Head of caudate nucleus (tissue), 42 donors: ENCODE results near the gene SLC25A43.
"Not testable (repeated sequence)": the region's sequence is repeated elsewhere in the genome, so short reads cannot be mapped to it uniquely, and the experiment has no call there.

Experiments used
- DNase-seq, 42 donors: peaks; one replicate each; pipeline versions ENCODE4 v3.0.0 to v3.0.0-alpha.2; 2020 to 2021; ENCODE audit warnings: mixed read lengths in 7 of 42
- intact Hi-C: fragments of 100-400 bp; cut with DNase I; formaldehyde crosslinking; loops from one replicate; pipeline ENCODE4 v1.15.0; 2022

Gene SLC25A43

GRCh38 chrX:119459181-119459580 is 60.0 kb downstream of the SLC25A43 start:
- no peak for DNase-seq
- intact Hi-C loops: no loop called here

- intact Hi-C loops: no loop called here
- DNase-seq: no peak
Observed at GRCh38 chrX:119465555-119465954, 66.4 kb downstream of the SLC25A43 start.

GRCh38 chrX:119466970-119467369 is 67.8 kb downstream of the SLC25A43 start:
- intact Hi-C loops: no loop called here

GRCh38 chrX:119467433-119467832 is 68.3 kb downstream of the SLC25A43 start:
- intact Hi-C loops: no loop called here
- no peak for DNase-seq

More at GRCh38 chrX:119466970-119467369, 67.8 kb downstream of the SLC25A43 start:
- no peak for DNase-seq

DNA sequence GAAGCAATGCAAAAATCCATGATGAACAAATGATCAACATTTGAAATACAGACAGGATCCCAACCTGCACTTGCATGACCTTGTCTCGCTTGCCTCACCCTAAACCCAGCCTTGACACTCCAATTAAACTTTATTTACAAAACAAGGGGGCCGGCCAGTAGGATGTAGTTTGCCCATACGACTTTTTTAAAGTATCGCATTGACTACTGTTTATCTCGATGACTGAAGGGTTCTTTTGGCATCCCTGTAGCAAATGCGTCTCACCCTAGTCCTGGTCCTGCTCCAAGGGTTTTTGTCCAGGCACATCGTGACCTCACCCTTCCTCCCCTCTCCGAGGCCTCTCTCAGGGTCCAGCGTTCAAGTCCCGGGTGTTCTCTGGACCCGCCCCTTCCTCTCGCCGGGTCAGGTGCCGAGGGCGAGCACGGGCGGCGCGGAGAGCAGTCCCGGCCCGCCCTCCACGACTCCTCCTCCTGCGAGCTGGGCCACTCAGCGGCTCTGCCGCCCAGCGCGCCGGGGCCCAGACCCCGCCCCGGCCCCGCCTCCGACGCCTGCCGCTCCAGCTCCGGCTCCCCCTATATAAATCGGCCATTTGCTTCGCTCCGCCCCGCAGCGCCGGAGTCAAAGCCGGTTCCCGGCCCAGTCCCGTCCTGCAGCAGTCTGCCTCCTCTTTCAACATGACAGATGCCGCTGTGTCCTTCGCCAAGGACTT is 68.9 kb downstream of the SLC25A43 start, which contains the start of gene SLC25A5:
TSS of gene SLC25A5 (plus strand) at position 603 of the 709 bp plus-strand sequence. CDS start at position 675, 72 bp downstream.
- intact Hi-C loops: no loop called here
- DNase-seq: peak; percentile 46 to 94 (median 85)

GRCh38 chrX:119468551-119469312 is 69.6 kb downstream of the SLC25A43 start:
- DNase-seq: peak; percentile 61 to 92 (median 84)
- intact Hi-C loops: no loop called here

- no peak for DNase-seq
- intact Hi-C loops: no loop called here
Observed at GRCh38 chrX:119469313-119469635, 70.1 kb downstream of the SLC25A43 start.

GRCh38 chrX:119474615-119475388 is 75.7 kb downstream of the SLC25A43 start:
- intact Hi-C loops: no loop called here
- no peak for DNase-seq

DNA sequence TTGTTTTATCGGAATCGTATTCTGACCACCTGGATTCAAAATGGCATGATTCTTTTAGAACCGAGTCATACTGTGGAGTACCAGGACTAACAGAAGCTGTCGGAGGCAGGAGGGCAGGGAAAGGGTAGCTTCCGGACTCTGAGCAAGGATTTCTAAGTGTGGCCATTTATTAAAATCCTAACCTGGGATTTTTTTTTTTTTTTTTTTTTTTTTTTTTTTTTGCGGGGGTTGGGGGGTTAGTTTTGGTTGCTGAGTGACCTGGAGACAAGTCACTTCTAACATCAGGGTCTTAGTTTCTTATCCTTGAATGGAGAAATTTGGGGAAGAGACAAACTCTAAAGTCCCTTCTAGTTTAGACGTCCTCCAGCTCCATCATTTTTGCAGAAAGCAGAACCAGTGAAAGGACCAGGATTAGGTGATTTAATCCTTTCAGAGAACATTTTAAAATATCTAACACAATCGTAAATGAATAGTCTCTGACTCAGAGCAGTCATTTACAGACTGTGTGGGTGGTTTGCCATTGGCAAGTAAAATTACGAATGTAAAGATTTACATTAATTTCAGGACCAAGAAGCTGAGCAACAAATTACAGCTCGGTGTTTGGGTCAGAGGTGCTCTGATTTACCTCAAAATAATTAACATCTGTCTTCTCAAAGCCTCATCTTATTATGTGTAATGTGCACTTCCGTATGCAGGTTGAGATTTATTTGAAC is 76.4 kb downstream of the SLC25A43 start:
- intact Hi-C loops: no loop called here

DNA sequence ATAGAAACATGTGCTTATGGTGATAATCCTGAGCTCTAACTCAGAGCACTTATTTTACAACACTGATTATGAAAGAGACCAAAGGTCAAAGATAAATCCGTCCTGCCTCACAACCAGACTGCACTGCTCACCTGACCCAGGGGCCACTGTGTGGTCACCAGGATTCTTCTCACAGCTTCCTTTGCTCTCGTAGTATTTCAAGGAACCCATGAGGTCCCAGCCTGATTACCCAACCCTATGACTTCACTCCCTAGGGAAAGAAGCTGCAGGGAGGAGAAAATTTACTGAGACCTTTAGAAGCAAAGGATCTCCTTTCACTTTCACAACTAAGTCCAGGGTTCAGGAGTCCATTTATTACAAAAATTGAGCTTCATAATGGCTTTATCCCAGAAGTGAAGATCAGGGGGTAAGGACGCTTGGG is 78.7 kb downstream of the SLC25A43 start:
- intact Hi-C loops: no loop called here
- no peak for DNase-seq

More for the DNA sequence above, 76.4 kb downstream of the SLC25A43 start:
- DNase-seq: no peak

GRCh38 chrX:119478504-119478903 is 79.4 kb downstream of the SLC25A43 start:
- intact Hi-C loops: no loop called here
- no peak for DNase-seq

GRCh38 chrX:119479845-119480244 is 80.7 kb downstream of the SLC25A43 start:
- no peak for DNase-seq
- intact Hi-C loops: no loop called here

GRCh38 chrX:119481323-119481801 is 82.2 kb downstream of the SLC25A43 start:
- intact Hi-C loops: no loop called here

GRCh38 chrX:119482041-119482440 is 82.9 kb downstream of the SLC25A43 start:
- no peak for DNase-seq
- intact Hi-C loops: no loop called here

More at GRCh38 chrX:119481323-119481801, 82.2 kb downstream of the SLC25A43 start:
- DNase-seq: peak in 1 of 42 donors; percentile 15

DNA sequence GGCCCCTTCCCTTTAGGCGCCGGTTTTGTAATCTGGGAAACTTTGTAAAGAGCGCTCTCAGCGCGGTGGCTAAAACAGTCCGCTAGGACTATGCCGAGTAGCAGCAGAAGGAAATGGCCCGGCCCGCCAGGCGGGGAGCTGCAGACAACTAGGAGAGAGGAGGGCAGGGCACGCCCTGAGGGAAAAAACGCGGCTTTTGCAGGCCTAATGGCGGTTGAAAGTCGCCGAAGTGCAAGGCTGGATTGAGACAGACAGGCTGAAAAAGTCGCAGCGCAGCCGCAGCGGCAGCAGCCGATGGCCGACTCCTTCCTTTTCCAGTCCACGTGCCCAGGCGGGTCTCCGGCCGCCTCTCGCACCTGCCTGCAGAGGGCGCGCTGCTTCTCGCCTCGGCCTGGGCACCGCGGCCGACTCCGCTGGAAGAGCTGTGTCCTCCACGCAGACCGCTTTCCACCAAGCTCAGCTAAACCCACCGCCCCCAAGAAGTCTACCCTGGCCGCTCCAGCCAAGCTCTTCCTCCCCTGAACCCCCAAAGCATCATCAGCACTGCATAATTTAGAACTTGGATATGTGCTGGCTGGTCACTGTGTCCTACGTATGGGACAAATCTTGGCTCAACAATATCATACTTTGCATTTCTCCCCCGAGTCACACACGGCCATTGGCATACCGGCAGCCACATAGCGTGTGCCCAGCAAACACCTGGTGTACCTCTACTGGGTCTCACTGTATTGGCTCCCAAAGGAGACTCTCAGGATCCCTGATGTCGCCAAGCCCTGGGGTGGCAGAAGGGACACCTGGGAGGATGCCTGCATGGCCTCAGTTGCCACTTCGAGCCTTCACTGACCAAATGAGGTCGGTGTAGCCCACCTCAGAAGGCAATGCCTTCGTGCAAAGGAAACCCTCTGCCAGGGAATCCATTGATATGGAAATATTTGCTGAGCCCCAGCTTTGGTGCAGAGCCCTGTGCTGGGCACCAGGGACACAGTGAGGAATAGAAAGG is 83.6 kb downstream of the SLC25A43 start:
- peak; percentile 10 to 78 (median 55) for DNase-seq
- intact Hi-C loops: no loop called here

GRCh38 chrX:119486745-119487144 is 87.6 kb downstream of the SLC25A43 start:
- no peak for DNase-seq
- intact Hi-C loops: no loop called here

- peak in 1 of 42 donors; percentile 11 for DNase-seq
- intact Hi-C loops: not testable (repeated sequence)
Observed at GRCh38 chrX:119487766-119488165, 88.6 kb downstream of the SLC25A43 start.

DNA sequence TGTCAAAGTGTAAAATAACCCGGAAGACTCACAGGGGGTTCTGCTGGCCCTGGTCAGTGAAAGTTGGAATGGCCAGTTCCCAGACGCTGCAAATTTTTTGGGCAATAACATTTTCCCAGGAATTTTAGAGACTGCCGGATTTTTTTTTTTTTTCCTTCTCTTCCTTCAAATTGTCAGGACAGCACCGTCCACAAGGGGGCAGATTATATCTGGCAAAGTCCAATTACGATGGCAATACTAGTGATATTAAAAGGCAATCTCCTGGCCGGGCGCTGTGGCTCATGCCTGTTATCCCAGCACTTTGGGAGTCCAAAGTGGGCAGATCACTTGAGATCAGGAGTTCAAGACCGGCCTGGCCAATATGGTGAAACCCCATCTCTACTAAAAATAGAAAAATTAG is 89.6 kb downstream of the SLC25A43 start:
- peak in 37 of 42 donors; percentile 8 to 76 (median 52) for DNase-seq
- intact Hi-C loops: no loop called here
